Progenitor cell of endocrine pancreas (in vitro differentiated cells): ENCODE data around the gene BCL2L12. TPM values are rescaled to one million over a fixed set of nuclear protein-coding genes. Genes with fewer than 3 reads are reported as not detected.

Source experiments
- DNase-seq: peaks from one replicate; pipeline ENCODE4 v3.0.0; 2021; ENCODE audit warnings: low spot score; ENCODE audit not compliant: unreplicated experiment
- H3K27ac Mint-ChIP-seq: 2 replicates; pipeline ENCODE4 v1.8.0; 2021; ENCODE audit warnings: mild to moderate bottlenecking, moderate library complexity, mixed read lengths
- H3K27me3 Mint-ChIP-seq: 2 replicates; pipeline ENCODE4 v1.8.0; 2021; ENCODE audit warnings: mixed read lengths
- H3K36me3 Mint-ChIP-seq: 2 replicates; pipeline ENCODE4 v1.8.0; 2022; ENCODE audit warnings: mixed read lengths; ENCODE audit not compliant: insufficient read depth
- H3K4me1 Mint-ChIP-seq: 2 replicates; pipeline ENCODE4 v1.8.0; 2021; ENCODE audit warnings: low read depth, mixed read lengths
- H3K4me3 Mint-ChIP-seq: 2 replicates; pipeline ENCODE4 v1.8.0; 2021; ENCODE audit warnings: low read depth, mild to moderate bottlenecking, moderate library complexity, mixed read lengths
- H3K9me3 Mint-ChIP-seq: 2 replicates; pipeline ENCODE4 v1.8.0; 2021; ENCODE audit warnings: low read depth, mixed read lengths
- CTCF ChIP-seq: fragments of 200-600 bp; sonication (generic); IDR thresholded peaks from one replicate; pipeline ENCODE4 v1.5.0; 2021; ENCODE audit warnings: antibody characterized with exemption, mild to moderate bottlenecking; ENCODE audit not compliant: unreplicated experiment
- total RNA-seq: library from RNA; stranded (reverse); gene quantifications from 2 replicates; pipeline ENCODE4 v1.2.1, GENCODE V29; 2021

Gene BCL2L12
- total RNA-seq, 1 donor from 2014 or later, result 59.0 TPM

GRCh38 chr19:49657493-49658138, 8.1 kb upstream of the BCL2L12 start:
- DNase-seq, result no peak
- Mint-ChIP-seq H3K27me3 (no peaks in the 10 kb centered on the region), H3K9me3 (no peaks in the 10 kb centered on the region), H3K27ac (no peak overlapping the region), H3K4me1 (no peaks in the 10 kb centered on the region), H3K36me3 (peaks cover 22% of the 10 kb centered on the region), H3K4me3 (no peak overlapping the region)
- TF ChIP-seq CTCF, result no peak

GRCh38 chr19:49658139-49658517, 7.6 kb upstream of the BCL2L12 start:
- Mint-ChIP-seq H3K4me1 (no peaks in the 10 kb centered on the region), H3K27me3 (no peaks in the 10 kb centered on the region), H3K27ac (no peak overlapping the region), H3K9me3 (no peaks in the 10 kb centered on the region), H3K36me3 (peaks cover 22% of the 10 kb centered on the region), H3K4me3 (no peak overlapping the region)
- TF ChIP-seq CTCF, result no peak
- no peak for DNase-seq

GRCh38 chr19:49658566-49659442, 6.9 kb upstream of the BCL2L12 start:
- Mint-ChIP-seq H3K36me3 (peaks cover 22% of the 10 kb centered on the region), H3K27me3 (no peaks in the 10 kb centered on the region), H3K9me3 (no peaks in the 10 kb centered on the region), H3K4me1 (no peaks in the 10 kb centered on the region), H3K4me3 (no peak overlapping the region), H3K27ac (peak overlapping the region; percentile 20)
- no peak for TF ChIP-seq CTCF
- DNase-seq, result no peak

- peaks cover 17% of the 10 kb centered on the region for H3K36me3 Mint-ChIP-seq
- no peak for DNase-seq
- TF ChIP-seq CTCF, result no peak
- H3K27me3 Mint-ChIP-seq, result no peaks in the 10 kb centered on the region
- no peaks in the 10 kb centered on the region for H3K9me3 Mint-ChIP-seq
- no peak overlapping the region for H3K4me3 Mint-ChIP-seq
- H3K27ac Mint-ChIP-seq, result peak overlapping the region; percentile 56
- peaks cover 10% of the 10 kb centered on the region for H3K4me1 Mint-ChIP-seq
Observed at GRCh38 chr19:49660338-49660961, 5.3 kb upstream of the BCL2L12 start.

- no peak overlapping the region for H3K27ac Mint-ChIP-seq
- no peaks in the 10 kb centered on the region for H3K9me3 Mint-ChIP-seq
- no peak overlapping the region for H3K4me3 Mint-ChIP-seq
- peaks cover 19% of the 10 kb centered on the region for H3K4me1 Mint-ChIP-seq
- H3K27me3 Mint-ChIP-seq, result no peaks in the 10 kb centered on the region
- TF ChIP-seq CTCF, result no peak
- H3K36me3 Mint-ChIP-seq, result peaks cover 13% of the 10 kb centered on the region
- no peak for DNase-seq
Observed at GRCh38 chr19:49662011-49662410, 3.7 kb upstream of the BCL2L12 start.
